ENCODE results near the gene FAM169A. TPM values are rescaled to one million over a fixed set of nuclear protein-coding genes. Genes with fewer than 3 reads are reported as not detected.

Gene FAM169A
- total RNA-seq, 1 experiment from 2014 or later, result 23.2 TPM

GRCh38 chr5:74822288-74822687 lies 43.9 kb downstream of the FAM169A start:
- ATAC-seq (no peak), DNase-seq (ENCODE audit: low read depth, low spot score) (no peak)
- Histone ChIP-seq H2AFZ (ENCODE audit: low read depth, low read length, poor library complexity, severe bottlenecking) (no peak overlapping the region), H3K9ac (ENCODE audit: low read length) (no peak overlapping the region), H3K4me1 (ENCODE audit: control insufficient read depth in 1 of 2, insufficient read depth in 2 of 2, low read length in 2 of 2) (no peaks in the 10 kb centered on the region), H3K9me3 (ENCODE audit: control insufficient read depth in 1 of 2, insufficient read depth in 1 of 2, low read depth in 1 of 2, low read length in 2 of 2) (no peaks in the 10 kb centered on the region), H3K27me3 (ENCODE audit: insufficient read depth, low read length) (no peaks in the 10 kb centered on the region), H3K79me2 (ENCODE audit: insufficient read depth, low read length) (no peaks in the 10 kb centered on the region), H3K4me2 (ENCODE audit: low read length) (no peak overlapping the region), H3K4me3 (replicated peaks in 1 of 2; ENCODE audit: low read depth in 1 of 2, low read length in 2 of 2) (no peak overlapping the region), H3K9me2 (ENCODE audit: insufficient read depth) (no peaks in the 10 kb centered on the region), H3K27ac (ENCODE audit: low read depth, low read length) (no peak overlapping the region), H3K36me3 (ENCODE audit: control insufficient read depth in 1 of 2, insufficient read depth in 2 of 2, low read length in 2 of 2) (no peaks in the 10 kb centered on the region), H4K20me1 (ENCODE audit: insufficient read depth) (no peaks in the 10 kb centered on the region)
- ChIA-PET POLR2A (no interaction called here), CTCF (no interaction called here), RAD21 (ENCODE audit: low non-redundant PET in 1 of 2, low total read pairs in 2 of 2, uncharacterized antibody in 2 of 2, unreplicated experiment in 2 of 2) (no interaction called here)
- no TSS peak for BruUV-seq (replicated peaks)
- TF ChIP-seq POLR2AphosphoS5 (IDR thresholded peaks at IDR 0.05; ENCODE audit: low read depth, low read length) (no peak), CEBPB (IDR thresholded peaks at IDR 0.05; ENCODE audit: low read depth) (no peak), ELF1 (IDR thresholded peaks at IDR 0.05; ENCODE audit: borderline replicate concordance, low read depth) (no peak), CBX3 (IDR thresholded peaks at IDR 0.05; ENCODE audit: low read depth) (no peak), SP1 (IDR thresholded peaks at IDR 0.05; ENCODE audit: low read depth) (no peak), SRF (IDR thresholded peaks at IDR 0.05; ENCODE audit: low read depth) (no peak), EZH2phosphoT487 (IDR thresholded peaks at IDR 0.05; ENCODE audit: borderline replicate concordance) (no peak)
- intact Hi-C loops (cut with micrococcal nuclease), result no loop called here

- RAD21 ChIA-PET (ENCODE audit: low non-redundant PET in 1 of 2, low total read pairs in 2 of 2, uncharacterized antibody in 2 of 2, unreplicated experiment in 2 of 2), result no interaction called here
- H3K27ac ChIP-seq (ENCODE audit: low read depth, low read length), result no peak overlapping the region
- H3K4me3 ChIP-seq (replicated peaks in 1 of 2; ENCODE audit: low read depth in 1 of 2, low read length in 2 of 2), result no peak overlapping the region
- H3K4me1 ChIP-seq (ENCODE audit: control insufficient read depth in 1 of 2, insufficient read depth in 2 of 2, low read length in 2 of 2), result no peaks in the 10 kb centered on the region
- no peak overlapping the region for H3K4me2 ChIP-seq (ENCODE audit: low read length)
- H3K79me2 ChIP-seq (ENCODE audit: insufficient read depth, low read length), result no peaks in the 10 kb centered on the region
- no peaks in the 10 kb centered on the region; the same call in 1 of the 2 replicates for H4K20me1 ChIP-seq (ENCODE audit: insufficient read depth)
- intact Hi-C loops (cut with micrococcal nuclease), result no loop called here
- H3K9me3 ChIP-seq (ENCODE audit: control insufficient read depth in 1 of 2, insufficient read depth in 1 of 2, low read depth in 1 of 2, low read length in 2 of 2), result no peaks in the 10 kb centered on the region
- H3K9me2 ChIP-seq (ENCODE audit: insufficient read depth), result no peaks in the 10 kb centered on the region
- CTCF ChIA-PET, result no interaction called here
- no peaks in the 10 kb centered on the region; a peak in 1 of 4 replicates for H3K36me3 ChIP-seq (ENCODE audit: control insufficient read depth in 1 of 2, insufficient read depth in 2 of 2, low read length in 2 of 2)
- no peak overlapping the region for H2AFZ ChIP-seq (ENCODE audit: low read depth, low read length, poor library complexity, severe bottlenecking)
- POLR2A ChIA-PET, result no interaction called here
- BruUV-seq (replicated peaks), result no TSS peak
- H3K27me3 ChIP-seq (ENCODE audit: insufficient read depth, low read length), result no peaks in the 10 kb centered on the region
- no peak overlapping the region for H3K9ac ChIP-seq (ENCODE audit: low read length)
- ATAC-seq (no peak), DNase-seq (ENCODE audit: low read depth, low spot score) (no peak)
- TF ChIP-seq YY1 (IDR thresholded peaks at IDR 0.05; ENCODE audit: extremely low read depth, insufficient replicate concordance, low read depth, low read length), result no peak
- no peak for TF ChIP-seq POLR2AphosphoS5 (IDR thresholded peaks at IDR 0.05; ENCODE audit: low read depth, low read length)
- no peak for TF ChIP-seq ELF1 (IDR thresholded peaks at IDR 0.05; ENCODE audit: borderline replicate concordance, low read depth)
- TF ChIP-seq, protein P1, sequence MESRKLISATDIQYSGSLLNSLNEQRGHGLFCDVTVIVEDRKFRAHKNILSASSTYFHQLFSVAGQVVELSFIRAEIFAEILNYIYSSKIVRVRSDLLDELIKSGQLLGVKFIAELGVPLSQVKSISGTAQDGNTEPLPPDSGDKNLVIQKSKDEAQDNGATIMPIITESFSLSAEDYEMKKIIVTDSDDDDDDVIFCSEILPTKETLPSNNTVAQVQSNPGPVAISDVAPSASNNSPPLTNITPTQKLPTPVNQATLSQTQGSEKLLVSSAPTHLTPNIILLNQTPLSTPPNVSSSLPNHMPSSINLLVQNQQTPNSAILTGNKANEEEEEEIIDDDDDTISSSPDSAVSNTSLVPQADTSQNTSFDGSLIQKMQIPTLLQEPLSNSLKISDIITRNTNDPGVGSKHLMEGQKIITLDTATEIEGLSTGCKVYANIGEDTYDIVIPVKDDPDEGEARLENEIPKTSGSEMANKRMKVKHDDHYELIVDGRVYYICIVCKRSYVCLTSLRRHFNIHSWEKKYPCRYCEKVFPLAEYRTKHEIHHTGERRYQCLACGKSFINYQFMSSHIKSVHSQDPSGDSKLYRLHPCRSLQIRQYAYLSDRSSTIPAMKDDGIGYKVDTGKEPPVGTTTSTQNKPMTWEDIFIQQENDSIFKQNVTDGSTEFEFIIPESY (IDR thresholded peaks at IDR 0.05; ENCODE audit: extremely low read depth, insufficient replicate concordance, low read length), result no peak
- no peak for TF ChIP-seq ZNF274 (IDR thresholded peaks at IDR 0.05; ENCODE audit: low read depth, low read length)
- no peak for TF ChIP-seq RAD21 (IDR thresholded peaks at IDR 0.05; ENCODE audit: low read depth)
- TF ChIP-seq, protein P2, sequence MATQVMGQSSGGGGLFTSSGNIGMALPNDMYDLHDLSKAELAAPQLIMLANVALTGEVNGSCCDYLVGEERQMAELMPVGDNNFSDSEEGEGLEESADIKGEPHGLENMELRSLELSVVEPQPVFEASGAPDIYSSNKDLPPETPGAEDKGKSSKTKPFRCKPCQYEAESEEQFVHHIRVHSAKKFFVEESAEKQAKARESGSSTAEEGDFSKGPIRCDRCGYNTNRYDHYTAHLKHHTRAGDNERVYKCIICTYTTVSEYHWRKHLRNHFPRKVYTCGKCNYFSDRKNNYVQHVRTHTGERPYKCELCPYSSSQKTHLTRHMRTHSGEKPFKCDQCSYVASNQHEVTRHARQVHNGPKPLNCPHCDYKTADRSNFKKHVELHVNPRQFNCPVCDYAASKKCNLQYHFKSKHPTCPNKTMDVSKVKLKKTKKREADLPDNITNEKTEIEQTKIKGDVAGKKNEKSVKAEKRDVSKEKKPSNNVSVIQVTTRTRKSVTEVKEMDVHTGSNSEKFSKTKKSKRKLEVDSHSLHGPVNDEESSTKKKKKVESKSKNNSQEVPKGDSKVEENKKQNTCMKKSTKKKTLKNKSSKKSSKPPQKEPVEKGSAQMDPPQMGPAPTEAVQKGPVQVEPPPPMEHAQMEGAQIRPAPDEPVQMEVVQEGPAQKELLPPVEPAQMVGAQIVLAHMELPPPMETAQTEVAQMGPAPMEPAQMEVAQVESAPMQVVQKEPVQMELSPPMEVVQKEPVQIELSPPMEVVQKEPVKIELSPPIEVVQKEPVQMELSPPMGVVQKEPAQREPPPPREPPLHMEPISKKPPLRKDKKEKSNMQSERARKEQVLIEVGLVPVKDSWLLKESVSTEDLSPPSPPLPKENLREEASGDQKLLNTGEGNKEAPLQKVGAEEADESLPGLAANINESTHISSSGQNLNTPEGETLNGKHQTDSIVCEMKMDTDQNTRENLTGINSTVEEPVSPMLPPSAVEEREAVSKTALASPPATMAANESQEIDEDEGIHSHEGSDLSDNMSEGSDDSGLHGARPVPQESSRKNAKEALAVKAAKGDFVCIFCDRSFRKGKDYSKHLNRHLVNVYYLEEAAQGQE (IDR thresholded peaks at IDR 0.05; ENCODE audit: low read depth), result no peak
- no peak for TF ChIP-seq ZFX (IDR thresholded peaks at IDR 0.05)
- TF ChIP-seq EGR1 (IDR thresholded peaks at IDR 0.05; ENCODE audit: low read depth), result no peak
These were observed 49.3 kb downstream of the FAM169A start for GRCh38 chr5:74816875-74817274.
